NCI-H2029 (cell line): Measurements from ENCODE around the gene METTL24.

Experiments used
- DNase-seq: peaks from one replicate; lab custom pipeline; 2025; lab: John Stamatoyannopoulos, UW

Gene METTL24

GRCh38 chr6:110357664-110358552 lies at the start of gene METTL24:
Gene METTL24, minus strand, starts transcription at chr6:110358349. Its CDS starts 77 bp downstream, at chr6:110358272.
- no peak for DNase-seq

GRCh38 chr6:110404607-110405006 lies 46.5 kb upstream of the METTL24 start:
- no peak for DNase-seq

GRCh38 chr6:110401585-110402176 lies 43.5 kb upstream of the METTL24 start:
- DNase-seq = no peak

GRCh38 chr6:110400208-110400607 lies 42.1 kb upstream of the METTL24 start:
- DNase-seq = no peak

GRCh38 chr6:110399219-110400071 lies 41.3 kb upstream of the METTL24 start:
- no peak for DNase-seq

- DNase-seq = no peak
These were observed 40.6 kb upstream of the METTL24 start for GRCh38 chr6:110398778-110399177.

- DNase-seq = no peak
These were observed 37.1 kb upstream of the METTL24 start for GRCh38 chr6:110395221-110395620.

- DNase-seq = no peak
These were observed 36.3 kb upstream of the METTL24 start for GRCh38 chr6:110394409-110394808.

GRCh38 chr6:110392727-110393126 lies 34.6 kb upstream of the METTL24 start:
- no peak for DNase-seq

GRCh38 chr6:110390404-110390803 lies 32.3 kb upstream of the METTL24 start:
- DNase-seq = no peak

GRCh38 chr6:110389689-110390382 lies 31.7 kb upstream of the METTL24 start:
- no peak for DNase-seq

GRCh38 chr6:110387986-110388385 lies 29.8 kb upstream of the METTL24 start:
- DNase-seq = no peak

GRCh38 chr6:110385458-110385863 lies 27.3 kb upstream of the METTL24 start:
- no peak for DNase-seq

GRCh38 chr6:110378552-110378951 lies 20.4 kb upstream of the METTL24 start:
- no peak for DNase-seq

GRCh38 chr6:110369066-110369465 lies 10.9 kb upstream of the METTL24 start:
- DNase-seq = no peak

GRCh38 chr6:110368284-110368683 lies 10.1 kb upstream of the METTL24 start:
- no peak for DNase-seq

- DNase-seq = no peak
These were observed 9.7 kb upstream of the METTL24 start for GRCh38 chr6:110367825-110368224.

GRCh38 chr6:110366975-110367374 lies 8.8 kb upstream of the METTL24 start:
- DNase-seq = no peak

- no peak for DNase-seq
These were observed 8.1 kb upstream of the METTL24 start for GRCh38 chr6:110366256-110366655.

GRCh38 chr6:110364364-110365105 lies 6.4 kb upstream of the METTL24 start:
- no peak for DNase-seq

- no peak for DNase-seq
These were observed 5.6 kb upstream of the METTL24 start for GRCh38 chr6:110363748-110364147.
